Measurements from ENCODE around the gene PLD1. TPM values are rescaled to one million over a fixed set of nuclear protein-coding genes. Genes with fewer than 3 reads are reported as not detected.

PLD1 gene
- total RNA-seq, 2 experiments from 2014 or later = 0.22 to 1.0 TPM

DNA sequence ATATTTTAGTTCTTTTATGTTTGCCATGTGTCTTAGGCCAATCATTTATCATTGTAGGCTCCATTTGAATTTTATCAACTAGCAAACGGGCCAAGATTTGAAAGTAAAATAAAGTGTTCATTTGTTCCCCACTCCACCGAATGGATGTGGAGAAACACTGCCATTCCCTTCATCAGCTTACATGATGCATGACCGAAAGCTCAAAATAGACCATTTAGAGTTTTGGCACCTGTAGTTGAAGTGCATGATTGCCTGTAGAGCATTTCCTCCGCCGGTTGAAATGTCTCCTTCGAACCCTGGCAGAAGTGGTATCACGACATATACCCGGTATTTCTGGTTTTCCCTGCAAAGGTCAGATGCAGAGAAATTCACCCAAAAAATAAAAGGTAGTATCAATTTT, 165.6 kb downstream of the PLD1 start:
- no peak for TF ChIP-seq CTCF (IDR thresholded peaks at IDR 0.05)
- no peaks in the 10 kb centered on the region for H3K36me3 ChIP-seq (ENCODE audit: insufficient read depth, low read length)
- H3K4me1 ChIP-seq (ENCODE audit: insufficient read depth, low read length) = no peaks in the 10 kb centered on the region
- H3K27ac Mint-ChIP-seq = no peak overlapping the region
- ChIA-PET POLR2A (no interaction called here), CTCF (no interaction called here)
- H3K36me3 Mint-ChIP-seq (ENCODE audit: low read depth) = no peaks in the 10 kb centered on the region
- no peak overlapping the region for H3K4me3 Mint-ChIP-seq
- H3K27me3 ChIP-seq (ENCODE audit: control insufficient read depth in 1 of 2, insufficient read depth in 2 of 2, low read length in 2 of 2) = no peaks in the 10 kb centered on the region
- no peak overlapping the region for H3K27ac ChIP-seq (ENCODE audit: low read depth in 1 of 2, low read length in 2 of 2)
- intact Hi-C loops (cut with DNase I, micrococcal nuclease) = no loop called here
- no peak for ATAC-seq (ENCODE audit: poor library complexity)
- H3K4me3 ChIP-seq (ENCODE audit: low read length) = no peak overlapping the region
- no peaks in the 10 kb centered on the region for H3K9me3 Mint-ChIP-seq
- no peaks in the 10 kb centered on the region for H3K4me1 Mint-ChIP-seq (ENCODE audit: low read depth)
- H3K9me3 ChIP-seq (ENCODE audit: control insufficient read depth in 1 of 2, insufficient read depth in 1 of 2, low read length in 2 of 2) = no peaks in the 10 kb centered on the region
- H3K27me3 Mint-ChIP-seq = no peaks in the 10 kb centered on the region
- DNase-seq = no peak

DNA sequence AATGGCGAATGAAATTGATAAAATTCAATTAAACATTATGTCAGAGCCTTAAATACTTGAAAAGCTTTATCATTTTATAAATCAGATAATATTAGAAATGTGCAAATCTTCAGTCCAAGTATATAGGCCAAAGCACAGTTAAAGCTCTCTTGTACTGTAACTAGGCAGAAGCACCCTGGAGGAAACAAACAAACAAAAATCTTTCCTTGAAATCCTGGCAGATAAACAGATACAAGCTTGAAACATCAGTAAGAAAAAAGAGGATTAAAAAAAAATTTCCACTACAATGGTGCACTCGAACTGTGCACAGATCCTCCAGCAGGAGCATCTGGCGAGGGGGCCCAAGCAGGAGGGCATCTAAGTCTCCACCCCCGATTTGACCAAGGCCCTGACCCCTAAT, 166.6 kb downstream of the PLD1 start:
- DNase-seq (no peak), ATAC-seq (ENCODE audit: poor library complexity) (no peak)
- H3K27ac Mint-ChIP-seq = no peak overlapping the region
- no peaks in the 10 kb centered on the region for H3K36me3 ChIP-seq (ENCODE audit: insufficient read depth, low read length)
- H3K4me3 Mint-ChIP-seq = no peak overlapping the region
- H3K4me3 ChIP-seq (ENCODE audit: low read length) = no peak overlapping the region
- intact Hi-C loops (cut with DNase I, micrococcal nuclease) = no loop called here
- no peaks in the 10 kb centered on the region for H3K4me1 Mint-ChIP-seq (ENCODE audit: low read depth)
- H3K9me3 Mint-ChIP-seq = no peaks in the 10 kb centered on the region
- POLR2A ChIA-PET = no interaction called here
- no peaks in the 10 kb centered on the region for H3K9me3 ChIP-seq (ENCODE audit: control insufficient read depth in 1 of 2, insufficient read depth in 1 of 2, low read length in 2 of 2)
- no peaks in the 10 kb centered on the region for H3K27me3 Mint-ChIP-seq
- CTCF ChIA-PET = no interaction called here
- no peaks in the 10 kb centered on the region for H3K4me1 ChIP-seq (ENCODE audit: insufficient read depth, low read length)
- no peak for TF ChIP-seq CTCF (IDR thresholded peaks at IDR 0.05)
- H3K27me3 ChIP-seq (ENCODE audit: control insufficient read depth in 1 of 2, insufficient read depth in 2 of 2, low read length in 2 of 2) = no peaks in the 10 kb centered on the region
- no peaks in the 10 kb centered on the region for H3K36me3 Mint-ChIP-seq (ENCODE audit: low read depth)
- H3K27ac ChIP-seq (ENCODE audit: low read depth in 1 of 2, low read length in 2 of 2) = no peak overlapping the region

DNA sequence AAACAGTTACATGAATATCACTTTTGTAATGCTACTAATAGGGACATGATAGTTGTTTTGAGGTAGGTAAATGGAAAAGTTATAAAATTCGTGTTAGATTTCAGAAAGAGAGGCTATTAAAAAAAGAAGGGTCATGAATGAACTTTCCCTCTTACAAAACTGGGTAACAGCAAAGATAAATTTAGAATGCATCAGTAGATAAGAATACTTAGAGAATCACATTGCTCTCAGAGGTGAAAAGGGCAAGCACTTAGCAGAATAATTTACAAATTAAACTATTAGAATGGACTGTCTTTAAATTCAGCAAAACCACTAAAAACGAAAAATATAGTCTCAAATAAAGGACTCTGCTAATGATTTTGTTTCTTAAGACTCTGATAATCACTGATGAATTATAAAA, 167.2 kb downstream of the PLD1 start:
- ATAC-seq (ENCODE audit: poor library complexity) (no peak), DNase-seq (no peak)
- H3K27ac Mint-ChIP-seq = no peak overlapping the region
- H3K27ac ChIP-seq (ENCODE audit: low read depth in 1 of 2, low read length in 2 of 2) = no peak overlapping the region
- no peaks in the 10 kb centered on the region for H3K4me1 Mint-ChIP-seq (ENCODE audit: low read depth)
- no peaks in the 10 kb centered on the region for H3K36me3 Mint-ChIP-seq (ENCODE audit: low read depth)
- H3K4me3 Mint-ChIP-seq = no peak overlapping the region
- no peaks in the 10 kb centered on the region for H3K27me3 Mint-ChIP-seq
- no peak overlapping the region for H3K4me3 ChIP-seq (ENCODE audit: low read length)
- CTCF ChIA-PET = no interaction called here
- POLR2A ChIA-PET = no interaction called here
- H3K4me1 ChIP-seq (ENCODE audit: insufficient read depth, low read length) = no peaks in the 10 kb centered on the region
- no peaks in the 10 kb centered on the region for H3K27me3 ChIP-seq (ENCODE audit: control insufficient read depth in 1 of 2, insufficient read depth in 2 of 2, low read length in 2 of 2)
- H3K9me3 Mint-ChIP-seq = no peaks in the 10 kb centered on the region
- no peaks in the 10 kb centered on the region for H3K9me3 ChIP-seq (ENCODE audit: control insufficient read depth in 1 of 2, insufficient read depth in 1 of 2, low read length in 2 of 2)
- intact Hi-C loops (cut with DNase I, micrococcal nuclease) = no loop called here
- TF ChIP-seq CTCF (IDR thresholded peaks at IDR 0.05) = no peak
- no peaks in the 10 kb centered on the region for H3K36me3 ChIP-seq (ENCODE audit: insufficient read depth, low read length)

Data from CD4-positive, alpha-beta T cell (primary cell).